ENCODE data around the gene BTN3A1.
A peak's percentile ranks its signal among the peaks of the same experiment; 100 is the strongest.
"Not testable (repeated sequence)": the region's sequence is repeated elsewhere in the genome, so short reads cannot be mapped to it uniquely, and the experiment has no call there.

Gene BTN3A1

DNA sequence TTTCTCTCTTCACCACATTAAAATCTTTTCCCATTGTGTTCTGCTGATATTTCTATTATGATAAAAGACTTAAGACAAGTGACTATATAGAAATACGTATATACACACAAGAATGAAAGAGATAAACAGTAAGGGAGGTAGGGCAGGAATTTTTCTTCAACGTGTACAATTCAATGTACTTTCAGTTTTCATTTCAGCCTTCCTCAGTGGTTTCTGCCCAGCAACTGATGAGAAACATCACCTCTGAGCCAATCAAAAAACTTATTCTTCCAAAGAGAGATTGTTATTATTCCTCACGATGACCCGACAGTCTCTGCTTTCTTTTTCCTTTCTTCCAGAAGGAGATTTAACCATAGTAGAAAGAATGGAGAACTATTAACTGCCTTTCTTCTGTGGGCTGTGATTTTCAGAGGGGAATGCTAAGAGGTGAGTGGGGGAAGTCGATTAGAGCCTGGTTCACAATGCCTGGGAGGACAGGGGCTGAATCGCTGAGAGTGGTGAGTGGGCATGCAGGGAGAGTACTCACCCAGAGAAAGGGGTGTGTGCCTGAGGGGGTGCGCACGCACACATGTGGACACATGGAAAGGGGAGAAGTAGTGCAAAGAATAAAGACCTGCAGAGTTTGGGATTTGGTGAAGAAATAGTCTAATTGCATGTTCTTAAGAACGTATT is at the start of gene BTN3A1:
BTN3A1 (plus strand) TSS at position 289 of the 672 bp plus-strand sequence. CDS start 3,289 bp downstream, outside the sequence.
- peak; percentile 82 for DNase-seq

DNA sequence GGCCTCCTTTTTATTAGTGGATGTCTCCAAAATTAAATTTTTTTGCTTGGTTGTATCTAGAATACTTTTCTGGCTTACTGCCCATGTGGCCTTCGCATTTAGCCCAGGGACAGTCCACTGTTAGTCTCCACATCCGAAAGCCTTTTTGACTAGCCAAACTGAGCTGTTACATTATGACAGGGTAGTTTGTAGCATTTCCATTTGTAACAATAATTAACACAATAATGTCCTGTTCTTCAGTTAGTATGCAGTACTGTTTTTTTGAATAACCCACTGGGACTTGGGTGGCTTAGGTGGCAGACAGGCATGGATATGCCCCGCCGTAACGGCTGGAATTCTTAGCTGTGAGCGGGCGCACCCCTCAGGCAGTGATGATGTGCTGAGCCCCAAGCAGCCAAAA is 49.8 kb upstream of the BTN3A1 start:
- DNase-seq, result no peak

DNA sequence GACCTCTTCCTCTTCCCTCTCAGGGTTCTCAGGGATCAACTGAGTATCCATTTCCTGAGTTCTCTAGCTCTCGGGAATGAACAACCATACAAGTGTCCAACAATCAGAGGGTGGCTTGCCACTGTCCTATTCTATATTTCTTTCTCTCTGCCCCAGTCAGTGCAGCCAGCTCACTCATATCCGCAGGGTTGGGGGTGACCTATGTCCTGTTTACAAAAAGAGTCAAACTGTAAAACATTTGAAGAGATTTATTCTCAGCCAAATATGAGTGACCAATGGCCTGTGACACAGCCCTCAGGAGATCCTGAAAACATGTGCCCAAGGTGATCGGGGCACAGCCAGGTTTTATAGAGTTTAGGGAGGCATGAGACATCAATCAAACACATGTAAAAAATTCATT is 47.9 kb upstream of the BTN3A1 start:
- no peak for DNase-seq

DNA sequence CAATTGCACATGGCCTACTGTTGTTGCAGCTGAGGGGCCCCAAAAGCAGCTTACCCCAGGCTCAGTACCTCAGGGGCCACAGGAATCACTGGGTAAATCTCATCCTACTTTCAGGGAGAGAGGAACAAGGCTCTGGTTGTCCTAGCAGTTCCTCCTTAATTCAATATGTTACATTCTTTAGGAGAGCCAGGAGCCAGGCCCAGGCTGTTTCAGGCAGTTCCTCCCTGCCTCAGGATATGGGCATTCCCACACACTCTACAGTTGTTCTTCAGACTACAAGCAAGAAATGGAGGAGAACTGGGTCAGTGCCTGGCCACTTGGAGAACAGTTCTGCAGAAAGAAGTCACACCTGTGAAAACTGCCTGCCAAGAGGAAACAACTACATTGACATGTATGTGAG is 46.7 kb upstream of the BTN3A1 start:
- DNase-seq, result no peak

DNA sequence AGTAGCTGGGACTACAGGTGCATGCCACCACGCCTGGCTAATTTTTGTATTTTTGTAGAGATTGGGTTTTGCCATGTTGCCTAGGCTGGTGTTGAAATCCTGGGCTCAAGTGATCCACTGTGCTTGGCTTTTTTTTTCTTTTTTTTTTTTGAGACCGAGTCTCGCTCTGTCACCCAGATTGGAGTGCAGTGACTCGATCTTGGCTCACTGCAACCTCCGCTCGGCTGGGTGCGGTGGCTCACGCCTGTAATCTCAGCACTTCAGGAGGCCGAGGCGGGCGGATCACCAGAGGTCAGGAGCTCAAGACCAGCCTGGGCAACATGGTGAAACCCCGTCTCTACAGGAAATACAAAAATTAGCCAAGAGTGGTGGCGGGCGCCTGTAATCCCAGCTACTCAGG is 44.5 kb upstream of the BTN3A1 start:
- not testable (repeated sequence) for DNase-seq

DNA sequence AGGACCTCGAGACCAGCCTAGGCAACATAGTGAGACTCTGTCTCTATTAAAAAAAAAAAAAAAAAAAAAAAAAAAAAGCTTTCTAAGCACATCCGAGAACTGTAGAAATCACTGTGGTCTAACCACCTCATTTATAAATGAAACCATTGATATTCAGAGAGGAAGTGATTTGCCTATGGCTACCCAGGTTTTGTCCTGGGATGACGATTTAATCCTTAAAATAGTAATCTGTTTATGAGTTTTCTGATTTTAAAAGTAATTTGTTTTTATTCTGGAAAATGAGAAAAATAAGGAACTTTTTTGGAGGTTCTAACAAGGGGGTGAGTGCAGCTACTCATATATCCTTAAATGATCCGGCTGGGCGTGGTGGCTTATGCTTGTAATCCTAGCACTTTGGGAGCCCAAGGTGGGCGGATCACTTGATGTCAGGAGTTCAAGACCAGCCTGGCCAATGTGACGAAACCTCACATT is 43.5 kb upstream of the BTN3A1 start:
- DNase-seq, result no peak

DNA sequence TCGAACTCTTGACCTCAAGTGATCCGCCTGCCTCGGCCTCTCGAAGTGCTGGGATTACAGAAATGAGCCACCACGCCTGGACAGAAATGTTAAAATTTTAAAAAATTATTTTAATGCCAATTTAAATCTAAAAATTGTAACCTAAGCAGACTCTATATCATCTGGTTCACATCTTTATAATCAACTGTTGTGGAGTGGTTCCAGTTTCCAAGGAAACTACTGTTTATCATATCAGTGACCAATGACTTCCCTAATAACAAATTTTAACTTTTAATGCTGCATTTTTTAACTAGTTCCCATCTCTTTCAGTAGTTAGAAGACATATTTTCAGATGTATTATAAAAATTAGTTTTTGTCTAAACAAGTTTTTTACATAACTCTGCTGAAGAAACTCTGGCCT is 42.3 kb upstream of the BTN3A1 start:
- no peak for DNase-seq

DNA sequence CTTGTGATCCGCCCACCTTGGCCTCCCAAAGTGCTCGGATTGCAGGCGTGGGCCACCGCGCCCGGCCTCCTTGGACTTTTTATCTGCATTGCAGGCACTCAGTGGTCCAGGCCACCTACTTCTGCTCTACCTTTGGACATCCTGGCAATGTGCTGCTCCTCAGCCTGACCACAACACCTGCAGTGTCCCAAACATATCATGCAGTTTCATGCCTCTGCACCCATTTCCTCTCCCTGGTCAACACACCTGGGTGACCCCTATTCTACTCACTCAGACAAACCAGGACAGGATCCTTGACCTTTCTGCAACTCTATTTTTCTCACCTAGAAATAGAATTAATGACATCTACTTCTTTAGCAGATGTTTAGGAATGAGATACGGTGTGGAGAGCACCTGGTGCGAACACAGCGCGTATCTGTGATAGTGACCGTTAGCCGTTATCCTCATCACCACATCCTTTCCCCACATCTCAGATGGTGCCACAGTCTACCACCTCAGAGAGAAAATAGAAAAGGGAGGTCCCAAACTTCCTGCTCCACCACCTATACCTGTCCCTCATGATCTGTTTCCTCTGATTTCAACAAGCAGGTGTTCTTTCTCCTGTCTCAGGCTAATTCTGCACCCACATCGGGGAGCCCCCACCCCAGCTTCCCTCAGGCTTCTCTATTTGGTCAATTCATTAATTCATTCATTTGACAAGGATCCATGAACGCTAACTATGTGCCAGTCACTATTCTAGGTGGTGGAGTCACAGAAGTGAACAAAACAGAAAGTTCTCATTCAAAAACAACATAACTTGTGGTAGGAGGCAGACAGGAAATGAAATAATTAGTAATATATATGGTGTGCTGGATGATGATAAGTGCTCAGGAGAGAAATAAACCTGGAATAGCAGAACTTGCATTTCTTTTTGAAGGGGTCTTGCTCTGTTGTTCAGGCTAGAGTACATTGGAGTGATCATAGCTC is 41.3 kb upstream of the BTN3A1 start:
- DNase-seq, result no peak

DNA sequence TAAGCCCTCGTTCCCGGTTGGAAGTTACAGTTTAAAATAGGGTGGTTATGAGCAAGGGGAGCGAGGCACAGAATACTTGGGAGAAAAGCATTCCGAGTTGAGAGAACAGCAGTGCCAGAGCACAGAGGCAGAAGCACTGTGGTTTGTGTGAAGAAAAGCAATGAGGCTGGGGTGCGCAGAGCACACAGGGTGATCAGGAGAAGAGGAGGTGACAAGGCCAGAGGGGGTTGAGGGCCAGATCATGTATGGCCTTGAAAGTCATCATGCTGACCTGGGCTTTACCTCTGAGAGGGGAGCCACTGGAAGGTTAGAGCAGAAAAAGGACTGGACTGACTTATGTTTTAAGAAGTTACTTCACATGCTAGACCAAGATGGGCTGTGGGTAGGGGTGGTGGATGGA is 40.5 kb upstream of the BTN3A1 start:
- no peak for DNase-seq

DNA sequence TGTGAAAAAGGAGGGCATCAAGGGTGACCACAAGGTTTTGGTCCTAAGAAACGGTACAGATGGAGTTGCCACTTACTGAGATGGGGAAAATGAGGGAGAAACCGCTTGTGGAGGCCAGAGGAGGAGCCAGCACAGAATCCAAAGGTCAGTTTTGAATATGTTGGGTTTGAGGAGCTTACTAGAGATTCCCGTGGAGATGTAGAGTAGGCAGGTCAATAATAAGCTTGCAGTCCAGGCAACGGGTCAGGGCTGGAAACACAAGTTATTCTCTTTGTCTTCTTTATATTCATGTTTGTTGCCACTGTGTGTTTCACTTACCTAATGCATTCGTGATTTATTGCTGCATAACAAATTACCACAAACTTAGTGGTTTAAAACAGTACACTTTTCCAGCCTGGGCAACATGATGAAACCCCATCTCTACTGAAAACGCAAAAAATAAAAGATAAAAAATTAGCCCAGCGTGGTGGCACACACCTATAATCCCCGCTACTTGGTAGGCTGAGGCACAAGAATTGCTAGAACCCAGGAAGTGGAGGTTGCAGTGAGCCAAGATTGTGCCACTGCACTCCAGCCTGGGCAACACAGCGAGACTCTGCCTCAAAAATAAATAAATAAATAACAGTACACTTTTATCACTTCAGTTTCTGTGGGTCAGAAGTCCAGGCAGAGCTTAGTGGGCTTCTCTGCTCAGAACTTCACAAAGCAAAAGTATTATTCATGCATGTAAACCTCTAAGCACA is 39.8 kb upstream of the BTN3A1 start:
- DNase-seq, result no peak

DNA sequence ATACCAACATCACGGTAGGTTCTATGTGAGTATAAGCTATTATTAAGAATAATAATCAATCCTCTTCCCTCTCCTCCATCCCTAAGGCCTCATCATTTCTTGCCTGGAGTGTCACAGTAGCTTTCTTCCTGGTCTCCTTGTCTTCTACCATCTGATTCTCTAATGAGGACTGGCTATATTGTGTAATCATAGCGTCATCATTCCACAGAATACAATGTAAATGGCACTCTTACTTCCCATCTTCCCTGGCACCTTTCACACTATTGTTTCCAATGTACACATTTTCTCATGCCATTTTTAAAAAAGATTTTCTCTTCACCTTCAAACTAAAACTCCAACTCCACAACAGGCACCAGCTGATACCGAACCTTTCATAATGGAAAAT is 39.2 kb upstream of the BTN3A1 start:
- no peak for DNase-seq

DNA sequence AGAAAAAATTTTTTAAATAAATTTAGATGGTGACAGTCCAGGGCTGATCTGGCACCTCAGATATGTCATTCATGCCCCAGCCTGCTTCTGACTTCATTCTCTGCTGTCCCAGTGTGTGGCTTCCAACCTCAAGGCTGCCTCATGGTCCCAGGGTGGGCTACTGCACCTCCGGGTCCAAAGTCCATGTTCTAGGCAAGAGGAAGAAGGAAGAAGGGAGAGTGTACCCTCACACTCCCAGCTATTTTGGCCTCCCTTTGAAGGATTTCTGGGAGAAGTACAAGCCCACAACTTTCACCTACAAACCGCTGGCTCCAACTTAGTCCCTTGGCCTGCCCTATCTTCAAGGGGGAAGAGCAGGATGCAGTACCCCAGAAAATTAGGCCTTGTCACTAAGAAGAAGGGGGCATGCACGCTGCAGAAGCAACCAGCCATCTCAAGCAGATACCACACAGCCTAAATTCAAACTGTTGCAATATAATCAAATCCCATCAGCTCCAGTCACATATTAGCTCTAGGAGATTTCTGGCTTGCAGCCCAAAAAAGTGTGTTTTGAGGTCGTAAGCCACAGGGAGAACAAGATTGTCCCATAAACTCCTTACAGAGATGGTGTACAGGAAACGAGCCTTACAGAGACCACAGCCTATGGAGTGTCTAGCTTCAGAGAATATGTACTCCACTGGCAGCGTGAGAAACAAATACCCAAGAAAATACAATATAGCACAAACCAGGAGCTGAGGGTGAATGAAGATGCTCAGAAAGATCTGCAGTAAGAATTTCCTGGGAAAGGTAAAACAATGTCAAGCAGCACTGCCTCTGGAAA is 38.0 kb upstream of the BTN3A1 start:
- no peak for DNase-seq

DNA sequence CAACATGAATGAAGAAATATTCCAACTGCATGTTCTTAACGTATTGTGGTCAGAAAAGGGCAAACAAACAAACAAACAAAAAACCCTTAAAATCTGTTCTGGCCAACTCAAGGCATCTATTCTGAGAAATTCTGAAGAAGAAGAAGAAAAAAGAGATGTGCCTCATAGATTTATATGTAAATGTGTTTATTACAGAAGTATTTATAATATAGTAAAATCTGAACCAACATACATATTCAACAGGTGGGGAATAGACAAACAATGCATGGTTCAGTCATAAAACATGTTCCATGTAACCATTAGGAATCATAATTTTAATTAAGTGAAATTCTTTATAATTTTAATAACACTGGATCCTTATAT is 36.5 kb upstream of the BTN3A1 start:
- DNase-seq, result no peak

DNA sequence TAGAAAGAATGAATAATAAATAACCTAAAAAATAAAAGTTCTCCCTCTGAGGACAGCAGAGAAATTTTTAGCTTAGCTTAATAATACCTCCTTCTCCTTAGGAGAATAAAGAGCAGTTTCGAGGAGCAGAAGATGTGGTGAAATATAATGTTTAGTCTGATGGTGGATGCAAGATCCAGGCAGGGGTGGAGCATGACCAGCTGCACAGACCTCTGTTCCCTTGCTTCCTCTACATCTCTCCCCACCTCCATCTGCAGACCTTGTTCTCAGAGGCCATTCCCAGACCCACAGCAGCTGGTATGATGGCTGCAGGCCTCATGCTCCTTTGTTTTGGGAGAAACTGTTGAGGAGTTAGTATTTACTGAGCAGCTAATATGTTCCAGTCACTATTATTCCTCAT is 35.6 kb upstream of the BTN3A1 start:
- DNase-seq, result peak; percentile 58

DNA sequence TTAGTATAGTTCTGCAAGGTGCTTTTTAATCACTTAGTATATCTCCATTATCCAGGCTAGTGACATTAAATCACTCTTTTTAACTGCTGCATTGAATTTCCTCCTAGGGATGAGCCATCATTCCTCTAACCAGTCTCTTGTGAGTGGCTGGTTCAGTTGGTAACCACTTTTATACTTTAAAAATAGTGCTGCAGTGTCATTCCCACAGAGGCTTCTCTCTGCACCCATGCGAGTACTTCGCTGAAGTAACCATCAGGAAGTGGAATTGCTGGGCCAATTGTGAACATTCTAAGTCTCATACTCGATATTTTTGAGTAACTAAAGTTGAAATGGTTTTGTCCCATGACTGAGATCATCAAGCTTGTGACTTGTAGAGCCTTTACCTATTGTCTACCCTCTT is 35.0 kb upstream of the BTN3A1 start:
- no peak for DNase-seq

DNA sequence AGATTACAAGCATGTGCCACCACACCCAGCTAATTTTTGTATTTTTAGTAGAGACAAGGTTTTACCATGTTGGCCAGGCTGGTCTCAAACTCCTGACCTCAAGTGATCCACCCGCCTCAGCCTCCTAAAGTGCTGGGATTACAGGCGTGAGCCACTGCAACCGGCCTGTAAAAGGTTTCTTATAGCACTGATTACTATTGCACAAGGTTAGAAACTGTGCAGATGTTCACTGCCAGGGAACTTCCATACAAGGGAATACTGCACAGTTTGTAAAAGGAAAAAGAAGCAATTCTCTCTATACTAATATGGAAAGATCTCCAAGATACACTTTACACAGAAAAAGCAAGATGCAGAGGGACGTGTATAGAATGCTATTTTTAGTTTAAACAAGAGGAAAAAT is 30.3 kb upstream of the BTN3A1 start:
- not testable (repeated sequence) for DNase-seq

DNA sequence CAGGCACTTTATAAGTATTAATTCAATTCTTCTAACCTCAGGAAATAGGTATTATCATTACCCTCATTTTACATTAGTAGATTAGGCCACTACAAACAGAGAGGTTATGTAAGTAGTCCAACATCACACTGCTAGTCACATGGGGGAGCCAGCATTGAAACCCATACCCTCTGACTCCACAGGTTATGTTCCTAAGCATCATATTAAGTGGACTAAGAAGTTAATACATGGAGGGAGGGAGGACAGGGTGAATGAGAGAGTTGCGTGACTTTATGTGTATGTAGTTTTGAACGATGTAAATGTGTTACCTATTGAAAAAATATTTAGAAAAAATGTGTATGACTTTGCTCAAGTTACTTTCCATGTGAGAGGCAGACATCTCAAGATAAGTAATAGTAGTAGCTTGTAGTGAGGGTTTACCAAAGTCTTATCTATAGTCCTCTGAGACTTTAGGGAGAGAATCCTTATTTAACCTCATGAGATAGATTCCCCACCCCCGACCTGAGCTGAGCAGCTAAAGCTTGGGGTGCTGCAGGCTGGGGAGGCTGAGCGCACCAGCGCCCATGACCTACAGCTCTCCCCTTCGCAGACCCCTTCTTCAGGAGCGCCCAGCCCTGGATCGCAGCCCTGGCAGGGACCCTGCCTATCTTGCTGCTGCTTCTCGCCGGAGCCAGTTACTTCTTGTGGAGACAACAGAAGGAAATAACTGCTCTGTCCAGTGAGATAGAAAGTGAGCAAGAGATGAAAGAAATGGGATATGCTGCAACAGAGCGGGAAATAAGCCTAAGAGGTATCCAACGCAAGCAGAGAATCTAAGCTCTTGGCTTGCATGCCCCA is 29.5 kb upstream of the BTN3A1 start:
- no peak for DNase-seq

DNA sequence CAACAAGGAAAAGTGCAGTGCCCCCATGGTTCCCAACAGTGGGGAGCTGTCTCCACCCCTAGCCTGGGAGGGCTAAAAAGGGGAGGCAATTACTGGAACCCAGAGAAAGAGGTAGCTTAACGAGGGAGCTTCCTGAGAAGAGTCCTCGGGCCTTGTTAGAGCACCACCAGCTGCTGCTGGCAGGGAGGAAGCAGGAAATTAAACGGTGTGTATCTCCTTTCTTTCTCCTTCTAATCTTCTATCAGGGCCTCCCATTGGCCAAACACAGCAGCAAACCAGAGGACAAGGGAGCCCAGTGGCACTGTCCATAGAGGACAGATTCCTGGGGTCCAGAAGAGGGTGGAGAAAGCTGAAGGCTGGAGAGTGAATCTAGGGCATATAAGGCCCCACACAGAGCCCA is 26.8 kb upstream of the BTN3A1 start:
- peak; percentile 41 for DNase-seq

DNA sequence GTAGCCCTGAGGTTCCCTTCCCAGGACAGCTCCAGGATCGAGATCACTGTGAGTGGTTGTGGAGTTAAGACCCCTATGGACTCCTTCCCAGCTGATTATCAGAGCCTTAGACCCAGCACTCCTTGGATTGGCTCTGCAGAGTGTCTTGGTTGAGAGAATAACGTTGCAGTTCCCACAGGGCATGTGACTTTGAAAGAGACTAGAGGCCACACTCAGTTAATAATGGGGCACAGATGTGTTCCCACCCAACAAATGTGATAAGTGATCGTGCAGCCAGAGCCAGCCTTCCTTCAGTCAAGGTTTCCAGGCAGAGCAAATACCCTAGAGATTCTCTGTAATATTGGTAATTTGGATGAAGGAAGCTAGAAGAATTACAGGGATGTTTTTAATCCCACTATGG is 24.4 kb upstream of the BTN3A1 start:
- DNase-seq, result no peak

DNA sequence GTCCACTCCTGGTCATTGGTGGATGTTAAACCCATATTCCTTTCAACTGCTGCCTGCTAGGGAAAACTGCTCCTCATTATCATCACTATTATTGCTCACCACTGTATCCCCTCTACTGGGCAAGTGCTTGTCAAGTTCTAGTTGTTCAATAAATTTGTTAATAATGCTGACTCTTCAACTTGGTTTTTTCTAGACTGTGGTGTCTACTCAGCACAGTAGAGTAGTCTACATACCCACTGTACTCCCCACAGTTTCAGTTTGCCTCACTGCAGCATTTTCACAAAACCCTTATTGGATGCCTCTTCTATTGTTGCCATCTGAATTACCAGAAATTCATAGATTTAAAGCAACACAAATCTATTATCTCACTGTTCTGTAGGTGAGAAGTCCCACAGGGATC is 23.9 kb upstream of the BTN3A1 start:
- not testable (repeated sequence) for DNase-seq

DNA sequence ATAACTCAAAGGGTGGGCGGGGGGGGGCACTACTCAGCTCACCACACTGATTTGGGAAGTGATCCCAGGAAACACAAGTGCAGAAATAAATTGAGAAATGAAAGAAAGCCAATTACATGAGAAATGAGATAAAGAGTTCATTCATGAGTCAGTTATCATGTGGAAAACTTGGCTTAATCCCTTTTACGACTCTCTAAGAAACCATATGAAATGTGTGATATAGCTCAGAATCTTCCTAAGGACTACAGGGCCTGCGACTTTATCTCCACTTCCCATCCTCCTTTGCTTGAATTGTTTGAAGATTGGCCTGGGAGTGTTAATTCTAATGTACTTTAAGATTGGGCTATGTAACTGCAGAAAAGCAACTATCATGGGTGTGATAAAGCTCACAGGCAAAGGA is 22.8 kb upstream of the BTN3A1 start:
- DNase-seq, result no peak

DNA sequence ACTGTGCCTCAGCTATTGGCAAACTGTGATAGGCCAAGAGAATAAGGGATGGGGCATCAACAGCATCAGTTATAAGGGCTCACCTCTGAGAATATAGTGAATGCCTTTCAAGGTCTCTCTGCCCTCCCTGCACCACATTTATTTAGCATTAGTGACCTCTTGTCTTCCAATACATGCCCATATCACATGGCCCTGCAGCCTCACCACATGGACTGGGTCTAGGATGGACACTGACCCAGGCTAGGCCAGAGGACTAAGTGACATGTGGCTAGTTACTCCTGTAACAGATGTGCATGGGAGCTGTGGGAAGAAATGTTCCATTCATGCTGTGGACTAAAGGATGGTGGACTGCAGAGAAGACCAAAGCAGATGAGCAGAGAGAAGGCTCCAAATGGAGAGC is 22.3 kb upstream of the BTN3A1 start:
- no peak for DNase-seq
